ENCODE measurements around the gene TCIRG1. TPM values are rescaled to one million over a fixed set of nuclear protein-coding genes. Genes with fewer than 3 reads are reported as not detected.

The TCIRG1 gene
- total and polyA plus RNA-seq, 2 of the 13 experiments (the other 11 are each of a cell fraction or from before 2014, with no cell fraction given): 48.0 to 69.6 TPM

- peak; percentile 1; the same call in 1 of the 2 replicates for TF ChIP-seq ARNT2 (CRISPR knock-in tag; IDR thresholded peaks at IDR 0.05; ENCODE audit: low read depth)
- no peak for TF ChIP-seq FOXO1 (CRISPR knock-in tag; IDR thresholded peaks at IDR 0.05)
- TF ChIP-seq ZNF75D (CRISPR knock-in tag; IDR thresholded peaks at IDR 0.05; ENCODE audit: borderline replicate concordance): no peak
- TF ChIP-seq NFYB (CRISPR knock-in tag; IDR thresholded peaks at IDR 0.05): no peak
- TF ChIP-seq EED (CRISPR knock-in tag; IDR thresholded peaks at IDR 0.05): no peak
- TF ChIP-seq PHF21A (CRISPR knock-in tag; IDR thresholded peaks at IDR 0.05): no peak
- TF ChIP-seq RBM22 (optimal IDR thresholded peaks at IDR 0.05; ENCODE audit: low read length): no peak
- peak; percentile 35; the same call in 1 of the 2 replicates for TF ChIP-seq ARID4A (CRISPR knock-in tag; IDR thresholded peaks at IDR 0.05; ENCODE audit: borderline replicate concordance)
- TF ChIP-seq ZNF687 (CRISPR knock-in tag; IDR thresholded peaks at IDR 0.05): peak; percentile 53
- peak; percentile 66; the same call in 1 of the 2 replicates for TF ChIP-seq ZBTB4 (CRISPR knock-in tag; IDR thresholded peaks at IDR 0.05; ENCODE audit: borderline replicate concordance)
- TF ChIP-seq ZBTB26 (CRISPR knock-in tag; IDR thresholded peaks at IDR 0.05; ENCODE audit: borderline replicate concordance): no peak
Measured at GRCh38 chr11:68002938-68003845, 35.6 kb upstream of the TCIRG1 start (continued).

Data from HepG2 (cell line).